CD4-positive, alpha-beta T cell (primary cell): Measurements from ENCODE around the gene FAM120B. TPM values are rescaled to one million over a fixed set of nuclear protein-coding genes. Genes with fewer than 3 reads are reported as not detected.

Source experiments
- ATAC-seq: fragments of 200-7000 bp; cut with Tn5 transposase; one replicate; pipeline ENCODE4 v1.10.0; 2022; ENCODE audit warnings: mild to moderate bottlenecking; ENCODE audit not compliant: poor library complexity
- CTCF ChIA-PET: fragments of 350-600 bp; sonication (Branson Sonifier 250); formaldehyde crosslinking; loops from one replicate; lab custom pipeline; 2021; ENCODE audit warnings: antibody characterized with exemption, inconsistent platforms; lab: Charles Lee
- POLR2A ChIA-PET: fragments of 350-600 bp; sonication (Branson Sonifier 250); formaldehyde crosslinking; loops from one replicate; lab custom pipeline; 2021; ENCODE audit warnings: antibody characterized with exemption, inconsistent platforms; lab: Charles Lee
- DNase-seq, 14 experiments: peaks; one replicate each; pipeline ENCODE4 v3.0.0-alpha.2; 2013 to 2020; ENCODE audit warnings: mixed read lengths in 2 of 14
- H3K27ac ChIP-seq, 2 donors: one replicate each; pipeline versions ENCODE4 v1.5.1 to v1.7.0; 2013; ENCODE audit warnings: low read length in 2 of 2, low read depth in 1 of 2, mild to moderate bottlenecking in 1 of 2
- H3K27me3 ChIP-seq, 2 experiments: 1 replicate in 1 of 2; 2 replicates in 1 of 2; pipeline versions ENCODE4 v1.6.1 to v1.7.0; 2013; ENCODE audit warnings: low read length in 2 of 2, control low read depth in 1 of 2, mild to moderate bottlenecking in 1 of 2, moderate library complexity in 1 of 2; ENCODE audit not compliant: insufficient read depth in 2 of 2, control insufficient read depth in 1 of 2
- H3K36me3 ChIP-seq: one replicate; pipeline ENCODE4 v1.6.1; 2013; ENCODE audit warnings: low read length, control low read depth; ENCODE audit not compliant: insufficient read depth
- H3K4me1 ChIP-seq: one replicate; pipeline ENCODE4 v1.6.1; 2013; ENCODE audit warnings: low read length, control low read depth; ENCODE audit not compliant: insufficient read depth
- H3K4me3 ChIP-seq: one replicate; pipeline ENCODE4 v1.5.1; 2013; ENCODE audit warnings: mild to moderate bottlenecking, low read length, moderate library complexity
- H3K9me3 ChIP-seq, 2 experiments: 1 replicate in 1 of 2; 2 replicates in 1 of 2; pipeline versions ENCODE4 v1.6.1 to v1.7.0; 2013; ENCODE audit warnings: low read length in 2 of 2, mild to moderate bottlenecking in 2 of 2, control low read depth in 1 of 2, moderate library complexity in 1 of 2; ENCODE audit not compliant: control insufficient read depth in 1 of 2, insufficient read depth in 1 of 2
- H3K27ac Mint-ChIP-seq: one replicate; pipeline ENCODE4 v1.8.0; 2020; ENCODE audit warnings: mixed read lengths
- H3K27me3 Mint-ChIP-seq: one replicate; pipeline ENCODE4 v1.8.0; 2021; ENCODE audit warnings: mixed read lengths
- H3K36me3 Mint-ChIP-seq: one replicate; pipeline ENCODE4 v1.8.0; 2021; ENCODE audit warnings: low read depth, mixed read lengths
- H3K4me1 Mint-ChIP-seq: one replicate; pipeline ENCODE4 v1.8.0; 2021; ENCODE audit warnings: low read depth, mixed read lengths
- H3K4me3 Mint-ChIP-seq: one replicate; pipeline ENCODE4 v1.8.0; 2020; ENCODE audit warnings: mild to moderate bottlenecking, mixed read lengths
- H3K9me3 Mint-ChIP-seq: one replicate; pipeline ENCODE4 v1.8.0; 2020; ENCODE audit warnings: mixed read lengths
- CTCF ChIP-seq: fragments of 200-600 bp; IDR thresholded peaks from one replicate; pipeline ENCODE4 v1.8.0; 2022; ENCODE audit warnings: antibody characterized with exemption, mild to moderate bottlenecking
- intact Hi-C, 2 experiments: fragments of 100-400 bp; cut with DNase I in 1 of 2; cut with micrococcal nuclease in 1 of 2; formaldehyde crosslinking; loops; one replicate each; pipeline versions ENCODE4 v1.15.1 to v1.9.0; 2023 to 2025; cut with DNase I, micrococcal nuclease
- total RNA-seq, 174 experiments: library from RNA in 2 of 174; stranded (reverse) in 2 of 174; gene quantifications; one replicate each; pipeline ENCODE4 v1.2.3 and lab custom pipeline; 2021 to 2026

Gene FAM120B
- total RNA-seq, 2 experiments from 2014 or later: 24.1 to 26.7 TPM

DNA sequence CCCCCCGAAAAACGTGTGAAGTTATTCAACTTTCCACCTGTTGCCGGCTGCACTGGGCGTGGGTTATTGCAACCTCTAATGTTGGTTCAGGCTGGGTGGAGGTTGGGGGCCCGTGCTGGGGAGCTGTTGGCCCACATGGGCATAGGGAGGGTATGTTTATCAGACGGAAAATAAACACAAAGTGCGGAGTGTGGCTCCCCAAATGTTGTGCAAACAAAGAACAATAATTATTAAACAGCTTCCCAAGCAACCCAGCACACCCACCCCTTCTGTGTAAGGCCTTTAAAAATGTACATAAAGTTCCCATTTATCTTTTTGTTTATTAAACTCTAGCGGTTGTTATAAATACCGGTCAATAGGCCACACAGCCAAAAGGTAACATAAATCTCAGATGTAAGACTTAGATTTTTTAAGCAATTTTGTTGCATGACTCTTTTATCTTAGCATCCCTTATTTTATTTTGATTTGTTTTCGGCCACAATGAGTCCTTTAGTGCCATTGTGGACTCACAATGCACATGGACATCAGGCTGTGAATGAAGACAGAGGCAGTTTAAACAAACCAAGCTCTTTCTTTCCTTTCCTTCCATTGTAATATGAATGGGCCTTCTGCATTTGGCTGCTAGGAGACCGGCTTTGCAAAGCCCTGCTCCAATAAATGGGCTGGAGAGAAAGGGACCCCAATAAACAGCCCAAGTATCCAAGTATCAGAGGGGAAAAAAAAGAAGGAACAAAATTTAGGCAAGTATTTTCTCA, 8.8 kb upstream of the FAM120B start:
- Histone ChIP-seq H3K4me3 (no peak overlapping the region), H3K27me3 (peaks cover 59 to 62% of the 10 kb centered on the region in 2 experiments), H3K4me1 (peaks cover 40% of the 10 kb centered on the region), H3K9me3 (peaks cover 0 to 18% of the 10 kb centered on the region in 2 experiments), H3K36me3 (no peaks in the 10 kb centered on the region), H3K27ac (no peak overlapping the region)
- Mint-ChIP-seq H3K4me1 (peaks cover 26% of the 10 kb centered on the region), H3K9me3 (peaks cover 6% of the 10 kb centered on the region), H3K36me3 (no peaks in the 10 kb centered on the region), H3K27me3 (peaks cover 82% of the 10 kb centered on the region), H3K4me3 (no peak overlapping the region), H3K27ac (no peak overlapping the region)
- CTCF ChIA-PET: no interaction called here
- POLR2A ChIA-PET: interaction anchor here (0.9 to 1.4 kb wide), 2 partner anchors 8 to 10 kb away, joined by 4 read pairs; partner anchors contain the start of gene FAM120B
- no peak for DNase-seq
- no peak for TF ChIP-seq CTCF
- ATAC-seq: no peak
- intact Hi-C loops: no loop called here

GRCh38 chr6:170298688-170299087, 7.9 kb upstream of the FAM120B start:
- no peak overlapping the region for H3K27ac Mint-ChIP-seq

GRCh38 chr6:170301184-170301583, 5.4 kb upstream of the FAM120B start:
- Histone ChIP-seq H3K9me3 (peaks cover 0 to 13% of the 10 kb centered on the region in 2 experiments), H3K36me3 (no peaks in the 10 kb centered on the region), H3K4me1 (peaks cover 17% of the 10 kb centered on the region), H3K4me3 (no peak overlapping the region), H3K27ac (no peak overlapping the region), H3K27me3 (peaks cover 28 to 30% of the 10 kb centered on the region in 2 experiments)
- no peak for TF ChIP-seq CTCF
- intact Hi-C loops: no loop called here
- no peak for DNase-seq
- H3K36me3 Mint-ChIP-seq: no peaks in the 10 kb centered on the region
- no peak overlapping the region for H3K27ac Mint-ChIP-seq
- H3K4me3 Mint-ChIP-seq: no peak overlapping the region
- POLR2A ChIA-PET: no interaction called here
- peaks cover 62% of the 10 kb centered on the region for H3K27me3 Mint-ChIP-seq
- CTCF ChIA-PET: no interaction called here
- H3K9me3 Mint-ChIP-seq: peaks cover 6% of the 10 kb centered on the region
- peaks cover 9% of the 10 kb centered on the region for H3K4me1 Mint-ChIP-seq
- no peak for ATAC-seq

More at GRCh38 chr6:170298688-170299087, 7.9 kb upstream of the FAM120B start:
- H3K27ac ChIP-seq: no peak overlapping the region
- TF ChIP-seq CTCF: no peak
- peaks cover 32% of the 10 kb centered on the region for H3K4me1 ChIP-seq
- Mint-ChIP-seq H3K9me3 (peaks cover 6% of the 10 kb centered on the region), H3K27me3 (peaks cover 72% of the 10 kb centered on the region), H3K4me3 (no peak overlapping the region), H3K4me1 (peaks cover 16% of the 10 kb centered on the region), H3K36me3 (no peaks in the 10 kb centered on the region)
- CTCF ChIA-PET: no interaction called here
- peak in 1 of 14 experiments; percentile 16 for DNase-seq
- no peak overlapping the region for H3K4me3 ChIP-seq
- H3K27me3 ChIP-seq: peaks cover 50 to 53% of the 10 kb centered on the region in 2 experiments
- H3K36me3 ChIP-seq: no peaks in the 10 kb centered on the region
- no peak for ATAC-seq
- H3K9me3 ChIP-seq: peaks cover 0 to 18% of the 10 kb centered on the region in 2 experiments
- POLR2A ChIA-PET: no interaction called here
- intact Hi-C loops: no loop called here
